Endometrial microvascular endothelial cells (primary cell): ENCODE results near the gene C5AR1. TPM values are rescaled to one million over a fixed set of nuclear protein-coding genes. Genes with fewer than 3 reads are reported as not detected.
"Not testable (repeated sequence)": the region's sequence is repeated elsewhere in the genome, so short reads cannot be mapped to it uniquely, and the experiment has no call there.

Experiments used
- in situ Hi-C: cut with HindIII; loops from 2 replicates; pipeline ENCODE4 v1.10.0; 2017; ENCODE audit warnings: low sequenced_read_pairs, low pct_unique_long_range_greater_than_20kb; ENCODE audit errors: inconsistent ontology term
- total RNA-seq: library from RNA; depleted of rRNA; stranded (reverse); fragments of >200 nt; gene quantifications from one replicate; pipeline ENCODE4 v1.2.3, GENCODE V29; 2015; ENCODE audit errors: inconsistent ontology term

C5AR1 gene
- total RNA-seq, 1 donor from 2014 or later, result not detected

DNA sequence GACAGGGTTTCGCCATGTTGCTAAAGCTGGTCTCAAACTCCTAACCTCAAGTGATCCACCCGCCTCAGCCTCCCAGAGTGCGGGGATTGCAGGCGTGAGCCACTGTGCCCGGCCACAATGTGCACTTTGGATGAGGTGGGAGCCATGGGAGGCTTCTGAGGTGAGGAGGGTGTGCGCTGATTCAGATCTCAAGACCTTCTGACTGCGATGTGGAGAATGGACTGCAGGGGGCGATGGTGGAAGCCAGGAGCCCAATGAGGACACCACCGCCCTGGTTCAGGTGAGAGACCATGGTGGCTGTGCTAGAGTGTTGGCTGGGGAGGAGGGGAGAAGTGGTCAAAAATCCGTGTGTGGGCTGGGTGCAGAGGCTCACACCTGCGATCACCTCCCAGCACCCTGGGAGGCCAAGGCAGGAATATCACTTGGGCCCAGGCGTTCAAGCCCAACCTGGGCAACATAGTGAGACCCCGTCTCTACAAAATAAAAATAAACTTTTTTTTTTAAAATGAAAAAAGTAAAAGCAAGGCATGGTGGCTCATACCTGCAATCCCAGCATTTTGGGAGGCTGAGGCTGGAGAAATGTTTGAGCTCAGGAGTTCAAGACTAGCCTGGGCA is 29.4 kb upstream of the C5AR1 start:
- in situ Hi-C loops, result no loop called here

DNA sequence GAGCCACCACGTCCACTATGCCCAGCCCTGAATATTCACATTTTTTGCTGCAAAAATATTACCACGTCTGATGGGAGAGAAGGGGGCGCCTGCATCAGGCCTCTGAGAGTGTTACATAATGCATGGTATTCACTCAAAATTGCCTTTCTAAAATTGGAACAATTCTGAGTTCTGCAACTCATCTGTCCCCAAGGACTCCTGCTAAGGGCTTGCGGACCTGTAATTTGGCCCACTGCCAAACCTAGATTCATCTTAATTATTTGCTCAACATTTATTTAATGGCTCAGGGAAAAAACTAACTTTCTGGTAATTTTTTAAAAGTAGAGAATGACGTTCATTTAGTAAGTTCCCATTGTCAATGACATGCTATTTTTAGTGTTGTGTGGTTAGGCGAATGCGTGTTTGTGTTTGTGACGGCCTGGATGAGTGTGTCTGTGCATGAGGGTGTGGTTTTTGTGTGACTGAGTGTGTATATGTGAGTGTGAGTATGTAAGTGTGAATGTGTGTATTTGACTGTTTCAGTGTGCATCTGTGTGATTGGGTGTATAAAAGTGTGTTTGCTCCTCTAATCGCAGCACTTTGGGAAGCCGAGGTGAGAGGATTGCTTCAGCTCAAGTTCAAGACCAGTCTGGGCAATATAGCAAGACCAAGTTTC is 26.1 kb upstream of the C5AR1 start:
- in situ Hi-C loops, result no loop called here

DNA sequence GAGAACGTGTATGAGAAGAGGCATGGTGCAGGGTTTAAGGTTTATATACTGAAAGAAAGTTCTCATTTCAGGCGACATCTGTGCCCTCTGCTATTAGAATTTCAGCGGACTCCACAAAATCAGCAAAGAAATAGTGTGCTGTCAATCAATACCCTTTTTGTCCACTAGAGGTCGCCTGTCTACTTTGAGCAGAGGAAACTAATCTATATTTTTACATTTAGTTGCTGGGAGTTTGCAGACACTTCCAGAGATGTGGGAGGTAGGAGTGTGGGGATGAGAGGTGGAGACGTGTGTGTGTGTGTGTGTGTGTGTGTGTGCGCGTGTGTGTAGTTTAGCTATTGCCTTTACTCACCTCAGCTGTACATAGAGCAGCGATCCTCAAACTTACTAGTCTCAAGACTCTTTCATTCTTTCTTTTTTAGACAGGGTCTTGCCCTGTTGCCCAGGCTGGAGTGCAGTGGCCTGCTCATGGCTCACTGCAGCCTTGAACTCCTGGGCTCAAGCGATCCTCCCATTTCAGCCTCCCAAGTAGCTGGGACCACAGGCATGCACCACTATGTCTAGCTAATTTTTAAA is 25.2 kb upstream of the C5AR1 start:
- in situ Hi-C loops, result no loop called here

DNA sequence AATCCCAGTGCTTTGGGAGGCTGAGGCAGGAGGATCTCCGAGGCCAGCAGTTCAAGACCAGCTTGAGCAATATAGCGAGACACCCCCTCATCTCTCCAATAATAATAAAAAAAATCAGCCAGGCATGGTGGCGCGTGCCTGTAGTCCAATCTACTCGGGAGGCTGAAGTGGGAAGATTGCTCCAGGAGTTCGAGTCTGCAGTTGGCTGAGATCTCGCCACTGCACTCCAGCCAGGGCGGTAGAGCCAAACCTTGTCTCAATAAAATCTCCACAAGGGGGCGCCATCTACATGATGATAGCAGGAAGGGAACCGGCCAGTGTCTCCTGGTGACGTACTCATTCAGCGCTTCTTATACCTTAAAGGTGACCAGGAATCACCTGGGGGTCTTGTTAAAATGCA is 13.6 kb upstream of the C5AR1 start:
- in situ Hi-C loops, result no loop called here

DNA sequence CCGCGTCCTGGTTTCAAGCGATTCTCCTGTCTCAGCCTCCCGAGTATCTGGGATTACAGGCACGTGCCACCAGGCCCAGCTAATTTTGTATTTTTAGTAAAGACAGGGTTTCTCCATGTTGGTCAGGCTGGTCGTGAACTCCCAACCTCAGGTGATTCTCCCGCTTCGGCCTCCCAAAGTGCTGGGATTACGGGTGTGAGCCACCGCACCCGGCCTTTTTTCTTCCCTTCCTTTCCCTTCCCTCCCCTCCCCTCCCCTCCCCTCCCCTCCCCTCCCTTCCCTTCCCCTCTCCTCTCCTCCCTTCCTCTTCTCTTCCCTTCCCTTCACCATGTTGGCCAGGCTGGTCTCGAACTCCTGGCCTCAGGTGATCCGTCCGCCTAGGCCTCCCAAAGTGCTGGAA is 8.8 kb upstream of the C5AR1 start:
- in situ Hi-C loops, result not testable (repeated sequence)

DNA sequence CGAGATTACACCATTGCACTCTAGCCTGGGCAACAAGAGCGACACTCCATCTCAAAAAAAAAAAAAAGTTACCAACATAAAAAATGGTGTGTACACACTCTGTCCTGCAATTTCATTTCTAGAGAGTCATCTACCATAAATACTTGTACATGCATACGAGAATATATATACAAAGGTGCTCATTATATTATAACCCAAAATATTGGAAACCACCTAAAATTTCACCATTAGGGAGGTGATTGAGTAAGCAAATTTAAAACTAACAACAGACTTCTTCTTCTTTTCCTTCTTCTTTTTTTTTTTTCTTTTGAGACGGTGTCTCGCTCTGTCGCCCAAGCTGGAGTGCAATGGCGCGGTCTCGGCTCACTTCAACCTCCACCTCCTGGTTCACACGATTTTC is 7.4 kb upstream of the C5AR1 start:
- in situ Hi-C loops, result no loop called here

DNA sequence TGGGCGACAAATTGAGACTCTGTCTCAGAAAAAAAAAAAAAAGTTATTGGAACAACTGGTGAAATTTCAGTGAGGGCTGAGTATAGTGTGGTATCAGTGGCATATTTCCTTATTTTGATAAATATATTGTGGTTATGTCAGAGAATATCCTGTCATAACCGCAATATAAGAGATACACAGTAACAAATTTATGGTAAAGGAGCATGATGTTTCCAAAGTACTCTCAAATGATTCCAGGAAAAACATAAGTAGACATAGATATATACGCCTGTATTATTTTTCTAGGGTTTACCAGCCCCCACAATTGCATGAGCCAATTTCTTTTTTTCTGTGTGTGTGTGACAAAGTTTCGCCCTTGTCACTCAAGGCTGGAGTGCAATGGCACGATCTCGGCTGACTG is 5.7 kb upstream of the C5AR1 start:
- in situ Hi-C loops, result no loop called here

DNA sequence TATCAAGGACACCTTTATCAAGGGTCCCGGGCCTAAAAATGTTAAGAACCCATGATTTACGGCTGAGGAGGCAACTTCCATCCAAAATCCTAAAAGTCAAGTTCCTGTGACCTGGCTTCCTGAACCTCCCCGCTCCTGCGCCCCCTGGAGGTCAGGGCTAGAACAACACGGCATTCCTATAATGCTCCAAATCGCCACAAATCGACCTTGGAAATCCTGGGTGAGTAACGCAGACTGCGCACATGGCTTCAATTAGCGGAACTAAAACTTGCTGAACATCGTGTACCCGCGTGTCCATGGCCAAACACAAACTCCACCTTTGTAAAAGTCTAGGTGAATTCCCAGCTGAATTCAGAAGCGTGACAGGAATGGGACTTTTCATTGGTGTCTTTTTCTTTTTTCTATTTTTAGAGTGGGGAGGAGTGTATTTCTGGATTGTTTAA is 4.3 kb upstream of the C5AR1 start:
- in situ Hi-C loops, result no loop called here

DNA sequence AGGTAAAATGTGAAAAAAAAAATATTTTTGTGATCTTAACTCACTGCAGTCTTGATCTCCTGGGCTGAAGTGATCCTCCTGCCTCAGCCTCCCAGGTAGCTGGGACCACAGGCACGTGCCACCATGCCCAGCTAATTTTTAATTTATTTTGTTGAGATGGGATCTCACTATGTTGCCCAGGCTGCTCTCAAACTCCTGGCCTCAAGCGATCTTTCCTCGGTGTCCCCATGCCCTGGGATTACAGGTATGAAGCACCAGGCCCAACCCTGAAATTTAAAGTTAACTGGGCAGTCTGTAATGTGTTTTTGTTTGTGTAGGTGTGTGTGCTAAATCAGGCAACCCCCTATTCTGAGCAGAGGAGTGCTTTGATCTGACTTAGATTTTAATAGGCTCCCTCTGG is 3.4 kb upstream of the C5AR1 start:
- in situ Hi-C loops, result no loop called here

DNA sequence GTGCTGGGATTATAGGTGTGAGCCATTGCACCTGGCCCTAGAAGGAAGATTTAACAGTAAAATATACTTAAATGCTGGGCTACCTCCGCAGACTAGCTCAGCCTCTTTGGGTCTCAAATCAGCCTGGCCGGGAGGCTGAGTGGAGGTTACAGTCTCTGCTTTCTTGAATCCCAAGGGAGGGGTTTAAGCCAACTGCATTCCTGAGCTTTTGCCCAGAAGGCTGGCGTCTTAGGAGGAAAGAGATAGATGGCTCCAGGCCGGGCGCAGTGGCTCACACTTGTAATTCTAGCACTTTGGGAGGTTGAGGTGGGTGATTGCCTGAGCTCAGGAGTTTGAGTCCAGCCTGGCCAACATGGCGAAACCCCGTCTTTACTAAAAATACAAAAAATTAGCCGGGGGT is 623 bp upstream of the C5AR1 start:
- in situ Hi-C loops, result no loop called here

DNA sequence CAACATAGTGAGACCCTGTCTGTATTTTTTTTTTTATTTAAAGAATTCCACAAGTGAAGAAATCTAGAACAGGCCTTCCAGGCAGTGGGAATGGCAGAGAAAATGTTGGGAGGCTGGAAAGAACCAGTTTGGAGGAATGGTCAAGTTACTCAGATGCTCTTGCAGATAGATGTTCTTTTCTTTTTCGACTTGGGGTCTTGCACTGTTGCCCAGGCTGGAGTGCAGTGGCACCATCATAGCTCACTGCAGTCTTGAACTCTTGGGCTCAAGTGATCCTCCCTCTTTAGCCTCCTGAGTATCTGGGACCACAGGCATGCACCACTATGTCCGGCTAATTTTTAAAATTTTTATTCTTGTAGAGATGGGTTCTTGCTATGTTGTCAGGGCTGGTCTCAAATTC is 662 bp downstream of the C5AR1 start:
- in situ Hi-C loops, result no loop called here

DNA sequence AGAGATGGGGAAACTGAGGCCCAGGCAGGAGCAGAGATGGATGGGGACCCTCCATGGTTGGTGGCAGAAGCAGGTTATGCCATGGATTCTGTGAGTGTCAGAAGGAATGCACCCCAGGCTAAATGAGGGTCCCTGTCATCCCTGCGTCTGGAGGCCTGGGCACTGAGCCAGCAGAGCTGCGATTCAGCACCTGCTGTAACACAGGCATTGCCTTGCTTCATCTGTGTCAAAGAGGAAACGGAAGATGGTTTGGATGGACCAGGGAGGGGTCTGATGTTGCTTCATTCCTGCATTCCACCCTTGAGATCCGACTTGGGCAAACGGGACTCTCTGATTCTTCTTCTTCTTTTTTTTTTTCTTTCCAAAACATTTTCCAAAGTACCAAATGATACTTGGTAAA is 1.2 kb downstream of the C5AR1 start:
- in situ Hi-C loops, result no loop called here

DNA sequence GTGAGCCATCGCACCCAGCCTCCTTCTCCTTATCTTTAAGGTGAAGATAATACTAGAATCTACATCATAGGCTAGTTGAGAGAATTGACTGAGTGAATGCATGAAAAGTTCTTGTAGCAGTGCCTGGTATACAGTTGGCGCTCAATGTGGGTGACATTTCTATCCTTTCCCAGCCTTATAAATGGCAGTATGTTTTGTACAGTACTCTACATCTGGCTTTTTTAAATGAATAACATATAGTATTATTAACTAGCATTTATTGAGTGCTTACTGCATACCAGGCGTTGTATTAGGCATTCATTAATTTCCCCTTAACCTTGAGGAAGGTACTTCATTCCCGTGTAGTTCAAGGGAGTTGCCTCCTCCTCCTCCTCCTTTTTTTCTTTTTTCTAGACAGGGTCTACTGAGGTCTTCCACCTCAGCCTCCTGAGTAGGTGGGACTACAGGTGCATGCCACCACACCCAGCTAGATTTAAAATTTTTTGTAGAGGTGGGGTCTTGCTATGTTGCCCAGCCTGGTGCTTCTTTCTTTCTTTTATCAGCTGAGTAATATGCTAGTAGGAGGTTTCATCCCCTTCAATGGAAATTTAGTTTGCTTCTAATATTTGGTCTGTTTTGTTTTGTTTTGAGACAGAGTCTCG is 2.8 kb downstream of the C5AR1 start:
- in situ Hi-C loops, result no loop called here

DNA sequence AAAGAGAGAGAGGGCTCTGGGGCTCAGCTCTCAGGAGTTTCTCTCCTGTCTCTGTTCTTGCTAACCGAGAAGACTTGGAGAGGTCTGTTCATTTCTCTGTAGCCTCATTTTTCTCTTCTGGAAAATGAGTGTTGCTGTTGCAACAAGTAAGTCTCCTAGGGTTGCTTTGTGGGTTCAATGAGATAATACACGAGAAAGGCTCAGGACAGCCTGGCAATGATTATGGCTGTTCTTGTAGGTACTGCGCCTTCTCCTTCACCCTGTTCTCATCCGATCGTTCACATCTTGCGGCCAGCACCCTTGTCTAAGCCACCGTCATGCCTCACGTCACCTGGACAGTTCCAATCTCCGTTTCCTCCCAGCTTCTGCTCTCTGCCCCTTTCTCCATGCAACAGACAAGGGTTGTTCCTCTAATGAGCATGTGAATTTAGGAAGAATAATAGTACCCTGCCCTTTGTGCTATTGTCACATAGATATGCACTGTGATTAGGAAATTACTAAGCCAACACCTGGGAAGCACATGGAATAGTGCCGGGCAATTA is 4.2 kb downstream of the C5AR1 start:
- in situ Hi-C loops, result no loop called here

DNA sequence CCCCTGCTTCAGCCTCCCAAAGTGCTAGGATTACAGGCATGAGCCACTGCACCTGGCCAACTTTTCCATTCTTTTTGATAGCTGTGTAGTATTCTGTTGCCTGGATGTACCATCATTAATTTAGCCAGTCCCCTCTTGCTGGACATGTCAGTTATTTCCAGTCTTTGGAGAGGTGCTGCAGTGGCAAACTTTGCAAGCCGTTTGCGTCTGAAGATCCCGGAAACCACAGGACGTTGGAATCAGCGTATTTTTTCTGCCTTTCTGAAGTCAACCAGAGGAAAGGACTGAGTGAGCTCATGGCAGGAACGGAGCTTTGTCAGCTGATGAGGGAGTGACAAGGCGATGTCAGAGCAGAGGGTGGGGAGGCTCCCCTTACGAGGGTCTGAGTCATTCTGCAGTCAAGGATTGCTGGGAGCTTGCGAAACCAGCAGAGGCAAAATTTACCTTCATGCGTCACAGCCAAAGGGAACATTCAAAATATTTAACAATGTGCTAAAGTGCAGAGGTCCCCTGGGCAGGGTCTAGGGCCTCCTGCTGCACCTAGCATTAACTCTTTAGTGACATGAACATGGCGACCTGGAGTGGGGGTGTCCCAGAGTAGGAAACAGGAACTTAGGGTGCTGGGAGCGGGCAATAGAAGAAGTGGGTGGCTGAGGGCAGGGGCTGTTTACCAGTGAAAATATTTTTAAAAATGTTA is 5.6 kb downstream of the C5AR1 start:
- in situ Hi-C loops, result no loop called here

DNA sequence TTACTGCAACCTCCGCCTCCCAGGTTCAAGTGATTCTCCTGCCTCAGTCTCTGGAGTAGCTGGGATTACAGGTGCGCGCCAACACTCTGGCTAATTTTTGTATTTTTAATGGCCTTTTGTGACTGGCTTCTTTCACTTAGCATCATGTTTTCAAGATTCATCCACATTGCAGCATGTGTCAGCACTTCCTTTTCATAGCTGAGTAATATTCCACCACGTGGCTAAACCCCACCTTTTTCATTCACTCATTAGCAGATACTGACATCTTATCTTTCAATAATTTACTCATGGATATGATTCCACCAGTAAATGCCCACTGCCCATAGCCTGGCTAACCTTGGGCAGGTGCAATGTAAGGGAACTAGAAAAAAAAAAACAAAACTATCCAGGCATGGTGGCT is 6.9 kb downstream of the C5AR1 start:
- in situ Hi-C loops, result no loop called here

DNA sequence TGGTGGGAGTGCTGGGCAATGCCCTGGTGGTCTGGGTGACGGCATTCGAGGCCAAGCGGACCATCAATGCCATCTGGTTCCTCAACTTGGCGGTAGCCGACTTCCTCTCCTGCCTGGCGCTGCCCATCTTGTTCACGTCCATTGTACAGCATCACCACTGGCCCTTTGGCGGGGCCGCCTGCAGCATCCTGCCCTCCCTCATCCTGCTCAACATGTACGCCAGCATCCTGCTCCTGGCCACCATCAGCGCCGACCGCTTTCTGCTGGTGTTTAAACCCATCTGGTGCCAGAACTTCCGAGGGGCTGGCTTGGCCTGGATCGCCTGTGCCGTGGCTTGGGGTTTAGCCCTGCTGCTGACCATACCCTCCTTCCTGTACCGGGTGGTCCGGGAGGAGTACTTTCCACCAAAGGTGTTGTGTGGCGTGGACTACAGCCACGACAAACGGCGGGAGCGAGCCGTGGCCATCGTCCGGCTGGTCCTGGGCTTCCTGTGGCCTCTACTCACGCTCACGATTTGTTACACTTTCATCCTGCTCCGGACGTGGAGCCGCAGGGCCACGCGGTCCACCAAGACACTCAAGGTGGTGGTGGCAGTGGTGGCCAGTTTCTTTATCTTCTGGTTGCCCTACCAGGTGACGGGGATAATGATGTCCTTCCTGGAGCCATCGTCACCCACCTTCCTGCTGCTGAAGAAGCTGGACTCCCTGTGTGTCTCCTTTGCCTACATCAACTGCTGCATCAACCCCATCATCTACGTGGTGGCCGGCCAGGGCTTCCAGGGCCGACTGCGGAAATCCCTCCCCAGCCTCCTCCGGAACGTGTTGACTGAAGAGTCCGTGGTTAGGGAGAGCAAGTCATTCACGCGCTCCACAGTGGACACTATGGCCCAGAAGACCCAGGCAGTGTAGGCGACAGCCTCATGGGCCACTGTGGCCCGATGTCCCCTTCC is 10.5 kb downstream of the C5AR1 start:
- in situ Hi-C loops, result no loop called here

DNA sequence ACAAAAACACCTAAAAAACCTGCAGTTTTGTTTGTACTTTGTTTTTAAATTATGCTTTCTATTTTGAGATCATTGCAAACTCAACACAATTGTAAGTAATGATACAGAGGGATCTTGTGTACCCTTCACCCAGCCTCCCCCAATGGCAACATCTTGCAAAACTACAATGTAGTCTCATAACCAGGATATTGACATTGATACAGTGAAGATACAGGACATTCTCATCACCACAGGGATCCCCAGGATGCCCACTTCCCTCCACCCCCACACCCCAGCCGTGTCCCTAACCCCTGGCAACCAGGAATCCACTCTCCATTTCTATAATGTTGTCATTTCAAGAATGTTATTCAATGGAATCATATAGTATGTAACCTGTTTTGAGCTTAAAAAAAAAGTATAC is 12.0 kb downstream of the C5AR1 start:
- in situ Hi-C loops, result no loop called here
